Activated CD4-positive, alpha-beta T cell treated with anti-CD3 and anti-CD28 coated beads, Interleukin-2, amount 10 ng/mL, durations not matched to agents 24 days and 14 days (primary cell): ENCODE results near the gene ZBP1. TPM values are rescaled to one million over a fixed set of nuclear protein-coding genes. Genes with fewer than 3 reads are reported as not detected.

Source experiments
- DNase-seq: peaks from one replicate; pipeline ENCODE4 v3.0.0; 2022
- H3K27ac Mint-ChIP-seq: one replicate; pipeline ENCODE4 v1.8.0; 2022; ENCODE audit warnings: mild to moderate bottlenecking, mixed read lengths
- H3K27me3 Mint-ChIP-seq: one replicate; pipeline ENCODE4 v1.8.0; 2022; ENCODE audit warnings: mixed read lengths
- H3K36me3 Mint-ChIP-seq: one replicate; pipeline ENCODE4 v1.8.0; 2022; ENCODE audit warnings: low read depth, mild to moderate bottlenecking, mixed read lengths
- H3K4me1 Mint-ChIP-seq: one replicate; pipeline ENCODE4 v1.8.0; 2021; ENCODE audit warnings: mixed read lengths
- H3K4me3 Mint-ChIP-seq: one replicate; pipeline ENCODE4 v1.8.0; 2022; ENCODE audit warnings: mild to moderate bottlenecking, moderate library complexity, mixed read lengths
- H3K9me3 Mint-ChIP-seq: one replicate; pipeline ENCODE4 v1.8.0; 2021; ENCODE audit warnings: mixed read lengths
- intact Hi-C: fragments of 100-400 bp; cut with micrococcal nuclease; formaldehyde crosslinking; loops from one replicate; pipeline ENCODE4 v1.15.1; 2023
- total RNA-seq: library from RNA; stranded (reverse); gene quantifications from 2 replicates; pipeline ENCODE4 v1.2.3, GENCODE V29; 2022

ZBP1 gene
- total RNA-seq, 1 donor from 2014 or later = 0.51 TPM

GRCh38 chr20:57590485-57591288 is 29.5 kb downstream of the ZBP1 start:
- no peak for DNase-seq
- no peak overlapping the region for H3K4me3 Mint-ChIP-seq
- peaks cover 2% of the 10 kb centered on the region for H3K4me1 Mint-ChIP-seq
- no peak overlapping the region for H3K27ac Mint-ChIP-seq
- peaks cover 5% of the 10 kb centered on the region for H3K27me3 Mint-ChIP-seq
- intact Hi-C loops = loop anchor here (5.0 kb wide), 1 partner anchor 208 kb away; no protein-coding TSS in a partner anchor
- H3K9me3 Mint-ChIP-seq = no peaks in the 10 kb centered on the region
- H3K36me3 Mint-ChIP-seq = no peaks in the 10 kb centered on the region

GRCh38 chr20:57589728-57590484 is 30.3 kb downstream of the ZBP1 start:
- Mint-ChIP-seq H3K9me3 (no peaks in the 10 kb centered on the region), H3K27ac (no peak overlapping the region), H3K4me3 (no peak overlapping the region), H3K4me1 (peaks cover 2% of the 10 kb centered on the region), H3K27me3 (peaks cover 5% of the 10 kb centered on the region), H3K36me3 (no peaks in the 10 kb centered on the region)
- no peak for DNase-seq
- intact Hi-C loops = loop anchor here (5.0 kb wide), 1 partner anchor 208 kb away; no protein-coding TSS in a partner anchor

- peaks cover 6% of the 10 kb centered on the region for H3K27me3 Mint-ChIP-seq
- no peaks in the 10 kb centered on the region for H3K36me3 Mint-ChIP-seq
- H3K4me3 Mint-ChIP-seq = no peak overlapping the region
- H3K27ac Mint-ChIP-seq = no peak overlapping the region
- intact Hi-C loops = no loop called here
- H3K4me1 Mint-ChIP-seq = no peaks in the 10 kb centered on the region
- no peaks in the 10 kb centered on the region for H3K9me3 Mint-ChIP-seq
- no peak for DNase-seq
Observed at GRCh38 chr20:57589123-57589727, 31.0 kb downstream of the ZBP1 start.

- Mint-ChIP-seq H3K4me1 (no peaks in the 10 kb centered on the region), H3K27ac (no peak overlapping the region), H3K9me3 (no peaks in the 10 kb centered on the region), H3K4me3 (no peak overlapping the region), H3K27me3 (peaks cover 8% of the 10 kb centered on the region), H3K36me3 (no peaks in the 10 kb centered on the region)
- intact Hi-C loops = no loop called here
- DNase-seq = no peak
Observed at GRCh38 chr20:57588596-57588995, 31.6 kb downstream of the ZBP1 start.

GRCh38 chr20:57587989-57588377 is 32.2 kb downstream of the ZBP1 start:
- no peak for DNase-seq
- H3K4me3 Mint-ChIP-seq = no peak overlapping the region
- no peaks in the 10 kb centered on the region for H3K36me3 Mint-ChIP-seq
- no peaks in the 10 kb centered on the region for H3K4me1 Mint-ChIP-seq
- H3K27ac Mint-ChIP-seq = no peak overlapping the region
- intact Hi-C loops = no loop called here
- peaks cover 11% of the 10 kb centered on the region for H3K27me3 Mint-ChIP-seq
- no peaks in the 10 kb centered on the region for H3K9me3 Mint-ChIP-seq

- no peak overlapping the region for H3K4me3 Mint-ChIP-seq
- H3K27me3 Mint-ChIP-seq = peaks cover 13% of the 10 kb centered on the region
- intact Hi-C loops = no loop called here
- no peak for DNase-seq
- H3K27ac Mint-ChIP-seq = no peak overlapping the region
- H3K4me1 Mint-ChIP-seq = no peaks in the 10 kb centered on the region
- no peaks in the 10 kb centered on the region for H3K36me3 Mint-ChIP-seq
- H3K9me3 Mint-ChIP-seq = no peaks in the 10 kb centered on the region
Observed at GRCh38 chr20:57587278-57587988, 32.8 kb downstream of the ZBP1 start.

- no peak overlapping the region for H3K4me3 Mint-ChIP-seq
- H3K27me3 Mint-ChIP-seq = peaks cover 15% of the 10 kb centered on the region
- no peaks in the 10 kb centered on the region for H3K36me3 Mint-ChIP-seq
- DNase-seq = no peak
- no peaks in the 10 kb centered on the region for H3K4me1 Mint-ChIP-seq
- intact Hi-C loops = no loop called here
- no peak overlapping the region for H3K27ac Mint-ChIP-seq
- no peaks in the 10 kb centered on the region for H3K9me3 Mint-ChIP-seq
Observed at GRCh38 chr20:57586943-57587277, 33.3 kb downstream of the ZBP1 start.

- Mint-ChIP-seq H3K4me1 (no peaks in the 10 kb centered on the region), H3K27ac (no peak overlapping the region), H3K4me3 (no peak overlapping the region), H3K27me3 (peaks cover 18% of the 10 kb centered on the region), H3K36me3 (no peaks in the 10 kb centered on the region), H3K9me3 (no peaks in the 10 kb centered on the region)
- intact Hi-C loops = no loop called here
- no peak for DNase-seq
Observed at GRCh38 chr20:57586370-57586793, 33.8 kb downstream of the ZBP1 start.

GRCh38 chr20:57585466-57586213 is 34.6 kb downstream of the ZBP1 start:
- Mint-ChIP-seq H3K9me3 (no peaks in the 10 kb centered on the region), H3K36me3 (no peaks in the 10 kb centered on the region), H3K27ac (no peak overlapping the region), H3K4me3 (no peak overlapping the region), H3K4me1 (no peaks in the 10 kb centered on the region), H3K27me3 (peaks cover 24% of the 10 kb centered on the region)
- no peak for DNase-seq
- intact Hi-C loops = no loop called here

- intact Hi-C loops = no loop called here
- Mint-ChIP-seq H3K36me3 (no peaks in the 10 kb centered on the region), H3K27me3 (peaks cover 30% of the 10 kb centered on the region), H3K4me1 (no peaks in the 10 kb centered on the region), H3K4me3 (no peak overlapping the region), H3K27ac (no peak overlapping the region), H3K9me3 (no peaks in the 10 kb centered on the region)
- no peak for DNase-seq
Observed at GRCh38 chr20:57584768-57585461, 35.3 kb downstream of the ZBP1 start.

- no peaks in the 10 kb centered on the region for H3K36me3 Mint-ChIP-seq
Observed at GRCh38 chr20:57583289-57584257, 36.7 kb downstream of the ZBP1 start.

More at GRCh38 chr20:57583289-57584257, 36.7 kb downstream of the ZBP1 start:
- Mint-ChIP-seq H3K27ac (no peak overlapping the region), H3K4me3 (no peak overlapping the region), H3K4me1 (no peaks in the 10 kb centered on the region), H3K9me3 (no peaks in the 10 kb centered on the region), H3K27me3 (peaks cover 36% of the 10 kb centered on the region)
- DNase-seq = no peak
- intact Hi-C loops = no loop called here
